Esophagus squamous epithelium (tissue), 4 donors: Measurements from ENCODE around the gene FAM193B.
A peak's percentile ranks its signal among the peaks of the same experiment; 100 is the strongest.

Experiments used
- POLR2A ChIP-seq, 4 donors: fragments of 450-650 bp; IDR thresholded peaks; one replicate each; pipeline ENCODE4 v1.6.1; 2017; ENCODE audit warnings: antibody characterized with exemption in 4 of 4, mild to moderate bottlenecking in 4 of 4, moderate library complexity in 3 of 4
- TF ChIP-seq, protein P1 (sequence below), 6 experiments: fragments of 450-650 bp in 4 of 6; fragments of 200-600 bp in 2 of 6; sonication (generic) in 2 of 6; IDR thresholded peaks; one replicate each; pipeline ENCODE4 v1.5.1; 2016 to 2019; ENCODE audit warnings: antibody characterized with exemption in 6 of 6, mild to moderate bottlenecking in 4 of 6, moderate library complexity in 4 of 6

DNA sequence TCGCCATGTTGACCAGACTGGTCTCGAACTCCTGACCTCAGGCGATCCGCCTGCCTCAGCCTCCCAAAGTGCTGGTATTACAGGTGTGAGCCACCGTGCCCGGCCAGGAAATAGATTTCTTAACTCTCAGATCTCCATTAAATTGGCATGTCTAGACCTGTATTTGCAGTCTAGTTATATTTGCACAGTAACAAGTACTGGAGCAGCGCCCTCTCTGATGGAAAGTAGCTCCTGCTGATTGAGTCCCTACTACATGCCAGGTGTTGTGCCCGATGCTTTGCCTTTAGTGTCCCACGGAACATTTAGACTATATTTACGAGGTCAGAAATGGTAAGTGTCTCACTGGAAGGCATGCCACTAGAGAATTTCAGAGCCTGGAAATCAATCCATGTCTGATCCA is 21.8 kb upstream of the FAM193B start:
- TF ChIP-seq, protein P1, sequence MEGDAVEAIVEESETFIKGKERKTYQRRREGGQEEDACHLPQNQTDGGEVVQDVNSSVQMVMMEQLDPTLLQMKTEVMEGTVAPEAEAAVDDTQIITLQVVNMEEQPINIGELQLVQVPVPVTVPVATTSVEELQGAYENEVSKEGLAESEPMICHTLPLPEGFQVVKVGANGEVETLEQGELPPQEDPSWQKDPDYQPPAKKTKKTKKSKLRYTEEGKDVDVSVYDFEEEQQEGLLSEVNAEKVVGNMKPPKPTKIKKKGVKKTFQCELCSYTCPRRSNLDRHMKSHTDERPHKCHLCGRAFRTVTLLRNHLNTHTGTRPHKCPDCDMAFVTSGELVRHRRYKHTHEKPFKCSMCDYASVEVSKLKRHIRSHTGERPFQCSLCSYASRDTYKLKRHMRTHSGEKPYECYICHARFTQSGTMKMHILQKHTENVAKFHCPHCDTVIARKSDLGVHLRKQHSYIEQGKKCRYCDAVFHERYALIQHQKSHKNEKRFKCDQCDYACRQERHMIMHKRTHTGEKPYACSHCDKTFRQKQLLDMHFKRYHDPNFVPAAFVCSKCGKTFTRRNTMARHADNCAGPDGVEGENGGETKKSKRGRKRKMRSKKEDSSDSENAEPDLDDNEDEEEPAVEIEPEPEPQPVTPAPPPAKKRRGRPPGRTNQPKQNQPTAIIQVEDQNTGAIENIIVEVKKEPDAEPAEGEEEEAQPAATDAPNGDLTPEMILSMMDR (IDR thresholded peaks at IDR 0.05): peak in 1 of 6 experiments; percentile 33
- no peak for TF ChIP-seq POLR2A (IDR thresholded peaks at IDR 0.05)
